Calu3 (cell line): Measurements from ENCODE around the gene INSRR. TPM values are rescaled to one million over a fixed set of nuclear protein-coding genes. Genes with fewer than 3 reads are reported as not detected.

Experiments
- BruUV-seq: library from RNA; stranded (reverse); fragments of 400-500 nt; replicated peaks from 2 replicates; lab custom pipeline; 2021; lab: Mats Ljungman, UMichigan
- CTCF ChIA-PET: fragments of 300-600 bp; sonication (Branson Sonifier 250); formaldehyde crosslinking; loops from one replicate; lab custom pipeline; 2022; ENCODE audit warnings: antibody characterized with exemption; lab: Charles Lee
- DNase-seq: peaks from one replicate; pipeline ENCODE4 v3.0.0; 2022
- H3K27ac Mint-ChIP-seq: one replicate; pipeline ENCODE4 v1.8.0; 2022; ENCODE audit warnings: mixed read lengths; ENCODE audit not compliant: unreplicated experiment
- H3K27me3 Mint-ChIP-seq: one replicate; pipeline ENCODE4 v1.8.0; 2022; ENCODE audit warnings: mixed read lengths; ENCODE audit not compliant: unreplicated experiment
- H3K36me3 Mint-ChIP-seq: one replicate; pipeline ENCODE4 v1.8.0; 2022; ENCODE audit warnings: mild to moderate bottlenecking, moderate library complexity, mixed read lengths; ENCODE audit not compliant: insufficient read depth, unreplicated experiment
- H3K4me1 Mint-ChIP-seq: one replicate; pipeline ENCODE4 v1.8.0; 2022; ENCODE audit warnings: mild to moderate bottlenecking, low read depth, mixed read lengths; ENCODE audit not compliant: unreplicated experiment
- H3K4me3 Mint-ChIP-seq: one replicate; pipeline ENCODE4 v1.8.0; 2022; ENCODE audit warnings: mild to moderate bottlenecking, low read depth, moderate library complexity, mixed read lengths; ENCODE audit not compliant: unreplicated experiment
- H3K9me3 Mint-ChIP-seq: one replicate; pipeline ENCODE4 v1.8.0; 2022; ENCODE audit warnings: low read depth, mixed read lengths; ENCODE audit not compliant: unreplicated experiment
- intact Hi-C: fragments of 100-400 bp; cut with micrococcal nuclease; formaldehyde crosslinking; loops from one replicate; pipeline ENCODE4 v1.10.0; 2022; ENCODE audit not compliant: unreplicated experiment
- total RNA-seq: library from RNA; stranded (reverse); gene quantifications from 2 replicates; pipeline ENCODE4 v1.2.3, GENCODE V29; 2022
- TF ChIP-seq, protein P1 (sequence below): fragments of 200-600 bp; IDR thresholded peaks from one replicate; pipeline ENCODE4 v1.8.0; 2022; ENCODE audit warnings: antibody characterized with exemption; ENCODE audit not compliant: unreplicated experiment

INSRR gene
- total RNA-seq, 1 experiment from 2014 or later = not detected

DNA sequence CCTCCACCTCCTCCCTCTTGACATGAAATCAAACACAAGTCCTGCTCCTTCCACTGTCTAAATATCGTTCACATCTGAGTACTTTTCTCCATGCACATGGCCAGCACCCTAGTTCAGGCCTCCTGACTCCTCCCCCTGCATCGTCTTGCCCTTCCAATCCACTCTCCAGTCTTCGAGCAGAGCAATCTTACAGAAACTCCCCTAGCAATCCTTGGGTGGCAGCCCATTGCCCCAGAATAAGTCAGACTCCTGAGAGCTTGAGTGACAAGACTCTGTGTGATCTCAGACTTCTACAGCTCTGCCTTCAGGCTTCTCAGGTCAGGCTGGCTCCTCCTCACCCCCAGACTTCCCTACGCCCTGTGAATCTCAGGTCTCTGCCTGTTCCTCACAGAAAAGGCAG, 47.7 kb downstream of the INSRR start:
- CTCF ChIA-PET = no interaction called here
- H3K36me3 Mint-ChIP-seq = peaks cover 7% of the 10 kb centered on the region
- peaks cover 34% of the 10 kb centered on the region for H3K27me3 Mint-ChIP-seq
- no peak for DNase-seq
- no peaks in the 10 kb centered on the region for H3K9me3 Mint-ChIP-seq
- BruUV-seq = no TSS peak
- no peak overlapping the region for H3K4me3 Mint-ChIP-seq
- TF ChIP-seq, protein P1, sequence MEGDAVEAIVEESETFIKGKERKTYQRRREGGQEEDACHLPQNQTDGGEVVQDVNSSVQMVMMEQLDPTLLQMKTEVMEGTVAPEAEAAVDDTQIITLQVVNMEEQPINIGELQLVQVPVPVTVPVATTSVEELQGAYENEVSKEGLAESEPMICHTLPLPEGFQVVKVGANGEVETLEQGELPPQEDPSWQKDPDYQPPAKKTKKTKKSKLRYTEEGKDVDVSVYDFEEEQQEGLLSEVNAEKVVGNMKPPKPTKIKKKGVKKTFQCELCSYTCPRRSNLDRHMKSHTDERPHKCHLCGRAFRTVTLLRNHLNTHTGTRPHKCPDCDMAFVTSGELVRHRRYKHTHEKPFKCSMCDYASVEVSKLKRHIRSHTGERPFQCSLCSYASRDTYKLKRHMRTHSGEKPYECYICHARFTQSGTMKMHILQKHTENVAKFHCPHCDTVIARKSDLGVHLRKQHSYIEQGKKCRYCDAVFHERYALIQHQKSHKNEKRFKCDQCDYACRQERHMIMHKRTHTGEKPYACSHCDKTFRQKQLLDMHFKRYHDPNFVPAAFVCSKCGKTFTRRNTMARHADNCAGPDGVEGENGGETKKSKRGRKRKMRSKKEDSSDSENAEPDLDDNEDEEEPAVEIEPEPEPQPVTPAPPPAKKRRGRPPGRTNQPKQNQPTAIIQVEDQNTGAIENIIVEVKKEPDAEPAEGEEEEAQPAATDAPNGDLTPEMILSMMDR = no peak
- intact Hi-C loops = no loop called here
- no peak overlapping the region for H3K27ac Mint-ChIP-seq
- H3K4me1 Mint-ChIP-seq = peaks cover 16% of the 10 kb centered on the region

- no TSS peak for BruUV-seq
- TF ChIP-seq, protein P1 = no peak
- peaks cover 7% of the 10 kb centered on the region for H3K36me3 Mint-ChIP-seq
- H3K4me1 Mint-ChIP-seq = peaks cover 9% of the 10 kb centered on the region
- H3K27me3 Mint-ChIP-seq = peaks cover 31% of the 10 kb centered on the region
- H3K27ac Mint-ChIP-seq = no peak overlapping the region
- intact Hi-C loops = no loop called here
- CTCF ChIA-PET = interaction anchor here (0.8 kb wide), 1 partner anchor 29 kb away, joined by 4 read pairs; no protein-coding TSS in a partner anchor
- no peak for DNase-seq
- no peak overlapping the region for H3K4me3 Mint-ChIP-seq
- H3K9me3 Mint-ChIP-seq = no peaks in the 10 kb centered on the region
Observed at GRCh38 chr1:156809711-156810366, 49.1 kb downstream of the INSRR start.

DNA sequence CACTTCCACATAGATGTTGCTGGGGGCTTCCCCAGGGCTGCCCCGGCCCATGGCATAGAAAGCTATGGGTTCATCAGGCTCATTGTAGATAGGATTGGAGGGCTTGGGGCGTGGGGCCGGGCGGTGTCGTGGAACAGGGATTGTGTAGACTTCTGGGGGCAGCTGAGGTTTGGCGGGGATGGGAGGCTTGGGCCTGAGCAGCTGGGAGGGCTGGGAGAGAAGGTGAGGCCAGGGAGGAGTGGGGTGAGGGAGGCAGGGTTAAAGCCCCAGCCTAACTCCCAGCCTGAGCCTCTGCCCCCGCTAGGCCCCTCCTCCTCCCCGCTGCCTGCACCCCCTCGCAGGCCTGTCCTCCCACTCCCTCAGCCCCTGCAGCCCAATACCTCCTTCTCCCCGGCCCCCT, 49.6 kb downstream of the INSRR start:
- BruUV-seq = no TSS peak
- Mint-ChIP-seq H3K9me3 (no peaks in the 10 kb centered on the region), H3K4me1 (peaks cover 3% of the 10 kb centered on the region), H3K4me3 (no peak overlapping the region), H3K36me3 (peaks cover 7% of the 10 kb centered on the region), H3K27me3 (peaks cover 25% of the 10 kb centered on the region), H3K27ac (no peak overlapping the region)
- CTCF ChIA-PET = no interaction called here
- TF ChIP-seq, protein P1 = no peak
- intact Hi-C loops = no loop called here
- DNase-seq = no peak

DNA sequence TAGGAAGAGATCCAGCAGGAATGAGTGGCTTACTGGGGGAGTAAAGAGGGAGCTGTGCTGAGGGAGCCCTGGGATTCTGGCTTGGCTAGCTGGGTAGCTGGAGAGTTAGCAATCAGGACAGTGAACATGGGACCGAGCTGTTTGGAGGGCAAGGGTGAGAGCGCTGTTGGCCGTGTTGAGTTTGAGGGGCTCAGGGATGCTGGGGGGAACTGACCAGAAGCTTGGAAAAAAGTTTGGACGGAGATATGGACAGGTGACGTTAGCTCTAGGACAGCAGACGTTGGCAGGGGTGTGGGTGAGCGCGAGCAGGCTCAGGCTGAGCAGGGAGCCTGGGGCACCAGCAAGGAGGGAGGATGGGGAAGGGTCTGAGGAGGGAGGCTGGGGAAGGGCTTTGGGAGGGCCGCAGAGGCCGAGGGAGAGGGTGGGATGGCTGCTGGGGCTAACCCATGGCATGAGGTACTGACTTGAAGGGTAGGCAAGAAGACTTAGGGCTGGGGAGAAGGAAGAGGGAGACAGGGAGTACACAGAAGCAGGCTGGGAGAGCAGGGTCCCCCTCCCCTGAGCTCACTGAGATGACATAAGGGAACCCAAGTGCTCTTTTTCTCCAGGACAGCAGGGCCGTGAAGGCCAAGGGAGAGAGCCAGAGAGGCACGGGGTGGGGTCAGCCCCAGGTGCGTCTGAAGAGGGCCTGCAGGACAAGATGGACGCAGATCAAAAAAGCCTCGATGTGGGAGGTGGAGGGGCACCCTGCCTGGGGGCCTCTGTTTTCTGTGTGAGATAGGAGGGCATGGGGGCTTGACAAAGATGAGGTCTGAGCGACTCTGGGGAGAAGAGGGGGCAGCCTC, 50.5 kb downstream of the INSRR start:
- TF ChIP-seq, protein P1 = no peak
- Mint-ChIP-seq H3K27ac (no peak overlapping the region), H3K36me3 (peaks cover under 1% of the 10 kb centered on the region), H3K4me3 (no peak overlapping the region), H3K9me3 (no peaks in the 10 kb centered on the region), H3K27me3 (peaks cover 25% of the 10 kb centered on the region), H3K4me1 (no peaks in the 10 kb centered on the region)
- intact Hi-C loops = no loop called here
- CTCF ChIA-PET = interaction anchor here (1.0 to 1.6 kb wide), 3 partner anchors 12 to 67 kb away, joined by 3 read pairs; partner anchors contain the start of gene MRPL24
- no TSS peak for BruUV-seq
- DNase-seq = no peak
